SU-DHL-6 (cell line): Measurements from ENCODE around the gene FCHSD2.
A peak's percentile ranks its signal among the peaks of the same experiment; 100 is the strongest.

Experiments used
- H2AFZ ChIP-seq: fragments of 200-600 bp; sonication (generic); 2 replicates; pipeline ENCODE4 v1.6.1; 2014; ENCODE audit warnings: low read depth, mild to moderate bottlenecking, moderate library complexity, mixed read lengths, antibody characterized with exemption, low read length; ENCODE audit not compliant: severe bottlenecking
- H3F3A ChIP-seq: fragments of 200-600 bp; shearing (Covaris generic); 2 replicates; pipeline ENCODE4 v1.6.0; 2016; ENCODE audit warnings: antibody characterized with exemption, mild to moderate bottlenecking; ENCODE audit not compliant: insufficient read depth
- H3K27ac ChIP-seq: fragments of 200-600 bp; sonication (generic); 2 replicates; pipeline ENCODE4 v1.5.1; 2016; ENCODE audit warnings: low read depth, mild to moderate bottlenecking, low read length, moderate library complexity, mixed read lengths
- H3K27me3 ChIP-seq: fragments of 200-600 bp; sonication (generic), shearing (Covaris generic); 2 replicates; pipeline ENCODE4 v1.6.0; 2014; ENCODE audit warnings: mild to moderate bottlenecking, low read length
- H3K36me3 ChIP-seq: fragments of 200-600 bp; sonication (generic); 2 replicates; pipeline ENCODE4 v1.6.1; 2014; ENCODE audit warnings: mild to moderate bottlenecking, low read length, mixed read lengths
- H3K4me2 ChIP-seq: fragments of 300-600, 200-600 bp; shearing (Covaris generic), sonication (generic); 2 replicates; pipeline ENCODE4 v1.6.0; 2014; ENCODE audit warnings: low read length, low read depth, mild to moderate bottlenecking; ENCODE audit not compliant: poor library complexity, severe bottlenecking
- H3K4me3 ChIP-seq: fragments of 200-600 bp; sonication (generic); 2 replicates; pipeline ENCODE4 v1.5.1; 2014; ENCODE audit warnings: antibody characterized with exemption, low read length, mild to moderate bottlenecking, mixed read lengths; ENCODE audit not compliant: insufficient read depth, poor library complexity, severe bottlenecking
- H3K79me2 ChIP-seq: fragments of 200-600 bp; sonication (generic); 2 replicates; pipeline ENCODE4 v1.6.1; 2014; ENCODE audit warnings: mild to moderate bottlenecking, low read length, moderate library complexity; ENCODE audit not compliant: insufficient read depth
- H3K9ac ChIP-seq: fragments of 200-600 bp; sonication (generic); 2 replicates; pipeline ENCODE4 v1.7.0; 2014; ENCODE audit warnings: mild to moderate bottlenecking, low read length
- H3K9me2 ChIP-seq: fragments of 200-600 bp; sonication (generic); replicated peaks from 2 replicates; pipeline ENCODE4 v1.6.1; 2014; ENCODE audit warnings: low read length; ENCODE audit not compliant: insufficient read depth
- H3K9me3 ChIP-seq: fragments of 200-600 bp; sonication (generic); 2 replicates; pipeline ENCODE4 v1.6.1; 2014; ENCODE audit warnings: low read length, mixed read lengths; ENCODE audit not compliant: insufficient read depth
- H4K20me1 ChIP-seq: fragments of 200-600 bp; sonication (generic); 2 replicates; pipeline ENCODE4 v1.6.1; 2014; ENCODE audit warnings: low read depth, mild to moderate bottlenecking, antibody characterized with exemption, low read length, moderate library complexity, mixed read lengths
- CTCF ChIP-seq: fragments of 200-600 bp; sonication (generic); IDR thresholded peaks from one replicate; pipeline ENCODE4 v1.5.1; 2017; ENCODE audit warnings: antibody characterized with exemption, mild to moderate bottlenecking, low read length, moderate library complexity; ENCODE audit not compliant: insufficient read depth, poor library complexity, severe bottlenecking
- EZH2phosphoT487 ChIP-seq: fragments of 200-600 bp; sonication (generic), shearing (Covaris generic); conservative IDR thresholded peaks from 2 replicates; pipeline ENCODE4 v1.6.1; 2018; ENCODE audit warnings: mild to moderate bottlenecking, antibody characterized with exemption, low read length, moderate library complexity, mixed read lengths

FCHSD2 gene

GRCh38 chr11:73147771-73148681 lies 5.9 kb upstream of the FCHSD2 start:
- Histone ChIP-seq H3K36me3 (no peaks in the 10 kb centered on the region), H3K9ac (peak overlapping the region; percentile 32), H3F3A (peaks cover 43% of the 10 kb centered on the region), H3K27me3 (no peaks in the 10 kb centered on the region), H3K9me3 (no peaks in the 10 kb centered on the region), H2AFZ (no peak overlapping the region), H3K9me2 (no peaks in the 10 kb centered on the region), H3K4me2 (peak overlapping the region; percentile 28), H3K4me3 (no peak overlapping the region), H3K79me2 (no peaks in the 10 kb centered on the region), H4K20me1 (no peaks in the 10 kb centered on the region), H3K27ac (peak overlapping the region; percentile 65)
- TF ChIP-seq CTCF (no peak), EZH2phosphoT487 (no peak)

GRCh38 chr11:73145986-73146575 lies 4.0 kb upstream of the FCHSD2 start:
- Histone ChIP-seq H3K36me3 (no peaks in the 10 kb centered on the region), H3K79me2 (peaks cover 8% of the 10 kb centered on the region), H3F3A (peaks cover 26% of the 10 kb centered on the region), H3K27ac (peak overlapping the region; percentile 30; the same call in 1 of the 2 replicates), H3K27me3 (no peaks in the 10 kb centered on the region), H3K4me3 (no peak overlapping the region), H3K9ac (no peak overlapping the region; the same call in 1 of the 2 replicates), H3K4me2 (no peak overlapping the region), H2AFZ (no peak overlapping the region), H3K9me2 (no peaks in the 10 kb centered on the region), H4K20me1 (no peaks in the 10 kb centered on the region), H3K9me3 (no peaks in the 10 kb centered on the region)
- no peak for TF ChIP-seq CTCF

- Histone ChIP-seq H3K9me2 (no peaks in the 10 kb centered on the region), H3K4me2 (peak overlapping the region; percentile 61), H3K27ac (peak overlapping the region; percentile 95), H3K9ac (peak overlapping the region; percentile 96), H2AFZ (no peak overlapping the region), H3K9me3 (no peaks in the 10 kb centered on the region), H3K36me3 (peaks cover 20% of the 10 kb centered on the region), H3K27me3 (no peaks in the 10 kb centered on the region), H3K4me3 (peak overlapping the region; percentile 7), H3K79me2 (peaks cover 36% of the 10 kb centered on the region), H3F3A (peaks cover 29% of the 10 kb centered on the region), H4K20me1 (no peaks in the 10 kb centered on the region)
- TF ChIP-seq EZH2phosphoT487 (no peak), CTCF (no peak)
Measured at GRCh38 chr11:73143126-73143838, 1.2 kb upstream of the FCHSD2 start.
